Measurements from ENCODE around the gene HTT.

HTT gene

GRCh38 chr4:3177905-3178304 lies 103.4 kb downstream of the HTT start:
- DNase-seq = no peak

- DNase-seq = no peak
Measured at GRCh38 chr4:3178351-3178750, 103.9 kb downstream of the HTT start.

GRCh38 chr4:3179126-3179706 lies 104.7 kb downstream of the HTT start:
- no peak for DNase-seq

- no peak for DNase-seq
Measured at GRCh38 chr4:3183008-3183407, 108.5 kb downstream of the HTT start.

- no peak for DNase-seq
Measured at GRCh38 chr4:3184725-3185124, 110.2 kb downstream of the HTT start.

- no peak for DNase-seq
Measured at GRCh38 chr4:3186609-3187008, 112.1 kb downstream of the HTT start.

GRCh38 chr4:3188118-3188517 lies 113.6 kb downstream of the HTT start:
- DNase-seq = no peak

- no peak for DNase-seq
Measured at GRCh38 chr4:3189459-3189858, 115.0 kb downstream of the HTT start.

GRCh38 chr4:3190549-3190948 lies 116.1 kb downstream of the HTT start:
- DNase-seq = peak; percentile 18

- DNase-seq = no peak
Measured at GRCh38 chr4:3192188-3192587, 117.7 kb downstream of the HTT start.

- DNase-seq = no peak
Measured at GRCh38 chr4:3192827-3193226, 118.3 kb downstream of the HTT start.

GRCh38 chr4:3193531-3194203 lies 119.2 kb downstream of the HTT start:
- DNase-seq = no peak

GRCh38 chr4:3196670-3197359 lies 122.3 kb downstream of the HTT start:
- no peak for DNase-seq

GRCh38 chr4:3197366-3198105 lies 123.1 kb downstream of the HTT start:
- DNase-seq = no peak

- DNase-seq = no peak
Measured at GRCh38 chr4:3198906-3199305, 124.4 kb downstream of the HTT start.

GRCh38 chr4:3199653-3200422 lies 125.4 kb downstream of the HTT start:
- DNase-seq = no peak

GRCh38 chr4:3200423-3201090 lies 126.1 kb downstream of the HTT start:
- DNase-seq = no peak

- DNase-seq = no peak
Measured at GRCh38 chr4:3201718-3202702, 127.5 kb downstream of the HTT start.

GRCh38 chr4:3202836-3203820 lies 128.6 kb downstream of the HTT start:
- DNase-seq = no peak

GRCh38 chr4:3203971-3204431 lies 129.5 kb downstream of the HTT start:
- no peak for DNase-seq
